SJCRH30 (cell line): ENCODE results near the gene SDC3. TPM values are rescaled to one million over a fixed set of nuclear protein-coding genes. Genes with fewer than 3 reads are reported as not detected.

ENCODE experiments used
- DNase-seq, 2 experiments: peaks; one replicate each; pipeline ENCODE4 v3.0.0-alpha.2; 2015 to 2020
- H3K27ac ChIP-seq: fragments of 250-450 bp; sonication (Bioruptor Pico); 2 replicates; pipeline ENCODE4 v1.5.1; 2020; ENCODE audit warnings: mild to moderate bottlenecking, moderate library complexity
- H3K27me3 ChIP-seq: fragments of 250-450 bp; sonication (Bioruptor Pico); 2 replicates; pipeline ENCODE4 v1.5.1; 2020; ENCODE audit warnings: mild to moderate bottlenecking, moderate library complexity
- H3K36me3 ChIP-seq: fragments of 250-450 bp; sonication (Bioruptor Pico); 2 replicates; pipeline ENCODE4 v1.5.1; 2020; ENCODE audit warnings: mild to moderate bottlenecking, moderate library complexity
- H3K4me1 ChIP-seq: fragments of 250-450 bp; sonication (Bioruptor Pico); 2 replicates; pipeline ENCODE4 v1.5.1; 2020; ENCODE audit warnings: mild to moderate bottlenecking, moderate library complexity
- H3K4me3 ChIP-seq: fragments of 250-450 bp; sonication (Bioruptor Pico); 2 replicates; pipeline ENCODE4 v1.5.1; 2020; ENCODE audit warnings: mild to moderate bottlenecking, moderate library complexity
- H3K9me3 ChIP-seq: fragments of 250-450 bp; sonication (Bioruptor Pico); replicated peaks from 2 replicates; pipeline ENCODE4 v1.5.1; 2020; ENCODE audit warnings: mild to moderate bottlenecking, moderate library complexity
- total RNA-seq: library from RNA; depleted of rRNA; stranded (reverse); fragments of >200 nt; shearing (Covaris generic); gene quantifications from 2 replicates; pipeline ENCODE4 v1.2.3, GENCODE V29; 2014

SDC3 gene
- total RNA-seq, 1 experiment from 2014 or later, result 201 TPM

GRCh38 chr1:30894508-30894973 lies 14.0 kb downstream of the SDC3 start:
- H3K27ac ChIP-seq, result no peak overlapping the region
- peaks cover 4% of the 10 kb centered on the region; the same call in 1 of the 2 replicates for H3K36me3 ChIP-seq

GRCh38 chr1:30893776-30894507 lies 14.6 kb downstream of the SDC3 start:
- H3K27me3 ChIP-seq, result no peaks in the 10 kb centered on the region
- DNase-seq, result no peak
- H3K9me3 ChIP-seq, result no peaks in the 10 kb centered on the region
- H3K4me3 ChIP-seq, result no peak overlapping the region
- H3K27ac ChIP-seq, result no peak overlapping the region
- peaks cover 23% of the 10 kb centered on the region for H3K4me1 ChIP-seq
- H3K36me3 ChIP-seq, result peaks cover 4% of the 10 kb centered on the region; the same call in 1 of the 2 replicates

More at GRCh38 chr1:30894508-30894973, 14.0 kb downstream of the SDC3 start:
- H3K27me3 ChIP-seq, result no peaks in the 10 kb centered on the region
- no peaks in the 10 kb centered on the region for H3K9me3 ChIP-seq
- no peak overlapping the region for H3K4me3 ChIP-seq
- H3K4me1 ChIP-seq, result peaks cover 23% of the 10 kb centered on the region
- no peak for DNase-seq

- Histone ChIP-seq H3K36me3 (peaks cover 4% of the 10 kb centered on the region; the same call in 1 of the 2 replicates), H3K4me1 (peaks cover 35% of the 10 kb centered on the region), H3K9me3 (no peaks in the 10 kb centered on the region), H3K27me3 (no peaks in the 10 kb centered on the region), H3K27ac (no peak overlapping the region), H3K4me3 (no peak overlapping the region)
- no peak for DNase-seq
These were observed 15.9 kb downstream of the SDC3 start for GRCh38 chr1:30892671-30893073.

- Histone ChIP-seq H3K27ac (no peak overlapping the region), H3K27me3 (no peaks in the 10 kb centered on the region)
- DNase-seq, result no peak
These were observed 17.4 kb downstream of the SDC3 start for GRCh38 chr1:30891227-30891552.

GRCh38 chr1:30890502-30891226 lies 17.9 kb downstream of the SDC3 start:
- Histone ChIP-seq H3K9me3 (no peaks in the 10 kb centered on the region), H3K27ac (no peak overlapping the region), H3K36me3 (no peaks in the 10 kb centered on the region), H3K27me3 (no peaks in the 10 kb centered on the region), H3K4me3 (no peak overlapping the region), H3K4me1 (peaks cover 49% of the 10 kb centered on the region)
- DNase-seq, result no peak

More at GRCh38 chr1:30891227-30891552, 17.4 kb downstream of the SDC3 start:
- Histone ChIP-seq H3K9me3 (no peaks in the 10 kb centered on the region), H3K4me1 (peaks cover 48% of the 10 kb centered on the region), H3K36me3 (peaks cover 2% of the 10 kb centered on the region; the same call in 1 of the 2 replicates), H3K4me3 (no peak overlapping the region)

- Histone ChIP-seq H3K27me3 (no peaks in the 10 kb centered on the region), H3K4me1 (peaks cover 57% of the 10 kb centered on the region), H3K4me3 (no peak overlapping the region), H3K9me3 (no peaks in the 10 kb centered on the region), H3K27ac (no peak overlapping the region), H3K36me3 (no peaks in the 10 kb centered on the region)
- no peak for DNase-seq
These were observed 19.0 kb downstream of the SDC3 start for GRCh38 chr1:30889511-30889910.

GRCh38 chr1:30888975-30889374 lies 19.6 kb downstream of the SDC3 start:
- Histone ChIP-seq H3K36me3 (no peaks in the 10 kb centered on the region), H3K9me3 (no peaks in the 10 kb centered on the region), H3K27ac (peak overlapping the region; percentile 92), H3K27me3 (no peaks in the 10 kb centered on the region), H3K4me3 (no peak overlapping the region), H3K4me1 (peaks cover 61% of the 10 kb centered on the region)
- DNase-seq, result no peak

- DNase-seq, result peak; percentile 95
- no peaks in the 10 kb centered on the region for H3K9me3 ChIP-seq
- peak overlapping the region; percentile 92 for H3K27ac ChIP-seq
- no peak overlapping the region for H3K4me3 ChIP-seq
- H3K27me3 ChIP-seq, result no peaks in the 10 kb centered on the region
- H3K4me1 ChIP-seq, result peaks cover 61% of the 10 kb centered on the region
- H3K36me3 ChIP-seq, result no peaks in the 10 kb centered on the region
These were observed 20.2 kb downstream of the SDC3 start for GRCh38 chr1:30888391-30888790.

- Histone ChIP-seq H3K4me1 (peaks cover 64% of the 10 kb centered on the region), H3K27me3 (no peaks in the 10 kb centered on the region), H3K4me3 (no peak overlapping the region), H3K9me3 (no peaks in the 10 kb centered on the region), H3K27ac (peak overlapping the region; percentile 92), H3K36me3 (no peaks in the 10 kb centered on the region)
- DNase-seq, result peak; percentile 57 to 67
These were observed 20.9 kb downstream of the SDC3 start for GRCh38 chr1:30887485-30888315.

GRCh38 chr1:30886710-30887428 lies 21.7 kb downstream of the SDC3 start:
- no peaks in the 10 kb centered on the region for H3K9me3 ChIP-seq
- peaks cover 72% of the 10 kb centered on the region for H3K4me1 ChIP-seq
- no peaks in the 10 kb centered on the region for H3K36me3 ChIP-seq
- H3K4me3 ChIP-seq, result no peak overlapping the region
- no peak for DNase-seq
- peak overlapping the region; percentile 92 for H3K27ac ChIP-seq
- H3K27me3 ChIP-seq, result no peaks in the 10 kb centered on the region

- Histone ChIP-seq H3K4me3 (no peak overlapping the region), H3K27me3 (no peaks in the 10 kb centered on the region), H3K27ac (peak overlapping the region; percentile 92), H3K4me1 (peaks cover 82% of the 10 kb centered on the region), H3K36me3 (no peaks in the 10 kb centered on the region), H3K9me3 (no peaks in the 10 kb centered on the region)
- DNase-seq, result peak; percentile 96 to 97
These were observed 22.7 kb downstream of the SDC3 start for GRCh38 chr1:30885570-30886522.

- DNase-seq, result no peak
- peaks cover 90% of the 10 kb centered on the region for H3K4me1 ChIP-seq
- H3K4me3 ChIP-seq, result no peak overlapping the region
- H3K27ac ChIP-seq, result peak overlapping the region; percentile 35
- no peaks in the 10 kb centered on the region for H3K36me3 ChIP-seq
- no peaks in the 10 kb centered on the region for H3K27me3 ChIP-seq
- no peaks in the 10 kb centered on the region for H3K9me3 ChIP-seq
These were observed 23.8 kb downstream of the SDC3 start for GRCh38 chr1:30884723-30885122.

GRCh38 chr1:30883389-30884172 lies 25.0 kb downstream of the SDC3 start:
- Histone ChIP-seq H3K4me3 (no peak overlapping the region), H3K27me3 (no peaks in the 10 kb centered on the region), H3K4me1 (peaks cover 92% of the 10 kb centered on the region), H3K36me3 (peaks cover under 1% of the 10 kb centered on the region; the same call in 1 of the 2 replicates), H3K27ac (peak overlapping the region; percentile 35), H3K9me3 (no peaks in the 10 kb centered on the region)
- peak; percentile 90 to 92 for DNase-seq
